GM18526 (cell line): Measurements from ENCODE around the gene PRSS22.

ENCODE experiments used
- POLR2A ChIP-seq: IDR thresholded peaks from 3 replicates; pipeline ENCODE4 v1.6.1; 2011; ENCODE audit not compliant: insufficient read length; ENCODE audit errors: extremely low read depth

Gene PRSS22

GRCh38 chr16:2858245-2859025, 465 bp upstream of the PRSS22 start:
- TF ChIP-seq POLR2A: no peak

- no peak for TF ChIP-seq POLR2A
Observed at GRCh38 chr16:2856686-2857450, 1.1 kb downstream of the PRSS22 start.

- no peak for TF ChIP-seq POLR2A
Observed at GRCh38 chr16:2856061-2856670, 1.8 kb downstream of the PRSS22 start.

GRCh38 chr16:2855536-2855935, 2.4 kb downstream of the PRSS22 start:
- no peak for TF ChIP-seq POLR2A

GRCh38 chr16:2854700-2855309, 3.2 kb downstream of the PRSS22 start:
- no peak for TF ChIP-seq POLR2A

GRCh38 chr16:2853531-2854073, 4.4 kb downstream of the PRSS22 start:
- TF ChIP-seq POLR2A: no peak

- no peak for TF ChIP-seq POLR2A
Observed at GRCh38 chr16:2852731-2853507, 5.1 kb downstream of the PRSS22 start.

GRCh38 chr16:2852003-2852730, 5.8 kb downstream of the PRSS22 start:
- no peak for TF ChIP-seq POLR2A

GRCh38 chr16:2848933-2849725, 8.8 kb downstream of the PRSS22 start:
- no peak for TF ChIP-seq POLR2A

GRCh38 chr16:2846511-2847310, 11.3 kb downstream of the PRSS22 start:
- no peak for TF ChIP-seq POLR2A

GRCh38 chr16:2845116-2845515, 12.9 kb downstream of the PRSS22 start:
- TF ChIP-seq POLR2A: no peak

GRCh38 chr16:2843526-2843925, 14.4 kb downstream of the PRSS22 start:
- TF ChIP-seq POLR2A: no peak
